PC-9 (cell line): ENCODE measurements around the gene FNDC1.

Experiments
- EZH2 ChIP-seq: fragments of 200-600 bp; sonication (generic); IDR thresholded peaks from 2 replicates; pipeline ENCODE4 v1.8.0; 2017; ENCODE audit warnings: antibody characterized with exemption, low read depth
- TF ChIP-seq, protein P1 (sequence below): fragments of 200-600 bp; sonication (generic); conservative IDR thresholded peaks from 2 replicates; pipeline ENCODE4 v1.6.1; 2017; ENCODE audit warnings: mixed run types, antibody characterized with exemption, mild to moderate bottlenecking, moderate library complexity

DNA sequence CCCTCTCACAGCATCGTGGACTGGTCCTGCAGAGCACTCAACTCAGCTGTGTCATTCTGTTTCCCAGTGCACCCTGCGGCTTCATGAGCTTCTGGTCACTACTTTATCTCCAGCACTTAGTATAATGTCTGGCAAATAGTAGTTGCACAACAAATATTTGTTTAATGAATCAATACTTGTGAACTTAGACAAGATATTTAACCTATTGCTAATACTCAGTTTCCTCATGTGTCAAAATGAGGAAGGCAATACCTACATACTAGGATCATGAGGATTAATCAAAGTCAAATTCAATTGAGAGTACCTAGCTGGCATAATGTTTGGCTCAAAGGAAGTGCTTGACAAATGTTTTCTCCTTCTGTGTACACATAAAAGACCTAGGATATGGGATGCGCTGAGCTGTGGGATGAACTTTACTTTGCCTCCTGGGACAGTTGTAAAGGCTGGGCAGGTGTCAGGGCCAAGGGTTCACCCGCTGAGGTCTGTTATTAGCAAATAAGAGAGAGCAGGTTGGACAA, 86.3 kb downstream of the FNDC1 start:
- TF ChIP-seq, protein P1, sequence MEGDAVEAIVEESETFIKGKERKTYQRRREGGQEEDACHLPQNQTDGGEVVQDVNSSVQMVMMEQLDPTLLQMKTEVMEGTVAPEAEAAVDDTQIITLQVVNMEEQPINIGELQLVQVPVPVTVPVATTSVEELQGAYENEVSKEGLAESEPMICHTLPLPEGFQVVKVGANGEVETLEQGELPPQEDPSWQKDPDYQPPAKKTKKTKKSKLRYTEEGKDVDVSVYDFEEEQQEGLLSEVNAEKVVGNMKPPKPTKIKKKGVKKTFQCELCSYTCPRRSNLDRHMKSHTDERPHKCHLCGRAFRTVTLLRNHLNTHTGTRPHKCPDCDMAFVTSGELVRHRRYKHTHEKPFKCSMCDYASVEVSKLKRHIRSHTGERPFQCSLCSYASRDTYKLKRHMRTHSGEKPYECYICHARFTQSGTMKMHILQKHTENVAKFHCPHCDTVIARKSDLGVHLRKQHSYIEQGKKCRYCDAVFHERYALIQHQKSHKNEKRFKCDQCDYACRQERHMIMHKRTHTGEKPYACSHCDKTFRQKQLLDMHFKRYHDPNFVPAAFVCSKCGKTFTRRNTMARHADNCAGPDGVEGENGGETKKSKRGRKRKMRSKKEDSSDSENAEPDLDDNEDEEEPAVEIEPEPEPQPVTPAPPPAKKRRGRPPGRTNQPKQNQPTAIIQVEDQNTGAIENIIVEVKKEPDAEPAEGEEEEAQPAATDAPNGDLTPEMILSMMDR: no peak
- no peak for TF ChIP-seq EZH2
